ENCODE data around the gene ATF6.

- no peak for TF ChIP-seq CTCF (IDR thresholded peaks at IDR 0.05 in 2 of 3, conservative IDR thresholded peaks at IDR 0.05 in 1 of 3; ENCODE audit: borderline replicate concordance in 1 of 3, insufficient read depth in 1 of 3, low read depth in 2 of 3, low read length in 2 of 3)
- TF ChIP-seq REST (IDR thresholded peaks at IDR 0.05; ENCODE audit: low read depth), result no peak
- no peak for TF ChIP-seq MAX (IDR thresholded peaks at IDR 0.05)
- no peak for TF ChIP-seq POLR2AphosphoS5 (IDR thresholded peaks at IDR 0.05; ENCODE audit: low read depth, low read length)
- no peak for TF ChIP-seq SRF (IDR thresholded peaks at IDR 0.05; ENCODE audit: low read depth)
These were observed 227.5 kb downstream of the ATF6 start for GRCh38 chr1:161993576-161993975.

Measured in HCT116 (cell line).